Measurements from ENCODE around the gene INPP5D. TPM values are rescaled to one million over a fixed set of nuclear protein-coding genes. Genes with fewer than 3 reads are reported as not detected.

The INPP5D gene
- total and polyA plus RNA-seq, 2 of the 8 experiments (the other 6 are each of a cell fraction or from before 2014, with no cell fraction given): 4.5 to 7.1 TPM

GRCh38 chr2:233063976-233064411, 3.9 kb downstream of the INPP5D start:
- Histone ChIP-seq H3K4me3 (ENCODE audit: extremely low read depth in 1 of 4, insufficient read depth in 2 of 4, low read depth in 3 of 4, low read length in 4 of 4) (no peak overlapping the region), H2AK5ac (ENCODE audit: low read depth, low read length) (no peak overlapping the region), H3K9me3 (ENCODE audit: insufficient read depth in 2 of 2, low read depth in 1 of 2, low read length in 1 of 2) (no peaks in the 10 kb centered on the region), H3K36me3 (ENCODE audit: control insufficient read depth in 2 of 4, insufficient read depth in 4 of 4, low read length in 3 of 4) (no peaks in the 10 kb centered on the region), H3K23ac (ENCODE audit: insufficient read length) (no peak overlapping the region), H4K20me1 (replicated peaks in 1 of 2; ENCODE audit: control insufficient read depth in 1 of 2, insufficient read depth in 2 of 2, low read length in 2 of 2) (no peaks in the 10 kb centered on the region), H3K14ac (ENCODE audit: insufficient read length) (no peak overlapping the region), H3K4ac (replicated peaks; ENCODE audit: insufficient read length, low read depth, low read length) (no peak overlapping the region), H3K79me1 (ENCODE audit: low read depth, low read length) (no peaks in the 10 kb centered on the region), H4K8ac (ENCODE audit: extremely low read depth, insufficient read depth, low read length) (no peak overlapping the region), H3K4me2 (ENCODE audit: insufficient read depth in 1 of 2, low read depth in 2 of 2, low read length in 2 of 2) (no peak overlapping the region), H2BK12ac (ENCODE audit: low read depth, low read length) (no peak overlapping the region), H3K18ac (ENCODE audit: extremely low read depth, low read length) (no peak overlapping the region), H2BK5ac (ENCODE audit: low read depth, low read length) (no peak overlapping the region), H4K91ac (replicated peaks; ENCODE audit: insufficient read length, low read length) (no peak overlapping the region), H2BK15ac (ENCODE audit: low read length) (no peak overlapping the region), H3K27me3 (replicated peaks in 1 of 4; ENCODE audit: control insufficient read depth in 3 of 4, extremely low read depth in 1 of 4, insufficient read depth in 3 of 4, low read length in 3 of 4) (no peaks in the 10 kb centered on the region; a peak in 1 of 7 replicates), H3K4me1 (replicated peaks in 1 of 4; ENCODE audit: control insufficient read depth in 3 of 4, insufficient read depth in 4 of 4, low read length in 3 of 4) (peaks cover 0 to 10% (median 4%) of the 10 kb centered on the region in 4 experiments; a peak in 4 of 7 replicates), H4K5ac (ENCODE audit: insufficient read length, low read depth, low read length) (no peak overlapping the region), H3K79me2 (ENCODE audit: control insufficient read depth in 1 of 2, insufficient read depth in 2 of 2, low read length in 2 of 2) (no peaks in the 10 kb centered on the region), H3K56ac (replicated peaks; ENCODE audit: insufficient read length, low read depth, low read length) (no peak overlapping the region), H2BK20ac (ENCODE audit: low read length) (no peak overlapping the region), H3K9ac (replicated peaks in 1 of 4; ENCODE audit: extremely low read depth in 1 of 4, low read depth in 3 of 4, low read length in 3 of 4) (no peak overlapping the region), H3K27ac (ENCODE audit: low read depth, low read length) (no peak overlapping the region), H3K23me2 (ENCODE audit: low read depth, low read length) (no peaks in the 10 kb centered on the region), H2AFZ (ENCODE audit: low read length) (no peak overlapping the region), H2BK120ac (replicated peaks; ENCODE audit: low read depth, low read length) (no peak overlapping the region)
- DNase-seq (ENCODE audit: low read depth in 1 of 2, low spot score in 2 of 2) (no peak), FAIRE-seq (no peak)
- 96% methylated on average over 8 of the region's 9 CpGs; no CpG with 5 or more reads in 1 of the 2 experiments for WGBS, 2 experiments (ENCODE audit: extremely low coverage in 1 of 2, insufficient coverage in 1 of 2, insufficient read length in 1 of 2, insufficient replicate concordance in 2 of 2, low coverage in 1 of 2, low lambda C conversion rate in 2 of 2, missing lambda C conversion rate in 1 of 2)
- CTCF ChIA-PET (ENCODE audit: partially characterized antibody): interaction anchor here (0.7 to 4.6 kb wide), 13 partner anchors 10 to 204 kb away, joined by 3 to 25 read pairs (median 4); no protein-coding TSS in a partner anchor
- POLR2A ChIA-PET (ENCODE audit: partially characterized antibody): interaction anchor here (0.8 to 1.6 kb wide), 2 partner anchors 10 to 14 kb away, joined by 3 to 4 read pairs; no protein-coding TSS in a partner anchor
- TF ChIP-seq NANOG (IDR thresholded peaks at IDR 0.05; ENCODE audit: insufficient read depth, low read depth, low read length, poor library complexity, severe bottlenecking) (no peak), HDAC2 (IDR thresholded peaks at IDR 0.05; ENCODE audit: borderline replicate concordance in 1 of 2, low read depth in 2 of 2, low read length in 2 of 2) (no peak), CEBPB (IDR thresholded peaks at IDR 0.05; ENCODE audit: low read depth, low read length) (no peak), ATF3 (IDR thresholded peaks at IDR 0.05; ENCODE audit: insufficient read depth, low read depth, low read length) (no peak)

Measured in H1 (cell line).